K562 (cell line): ENCODE data around the gene ATAD3C. TPM values are rescaled to one million over a fixed set of nuclear protein-coding genes. Genes with fewer than 3 reads are reported as not detected.

Experiments
- ATF3 ChIP-seq, 2 experiments: fragments of 450-650 bp in 1 of 2; sonication (generic) in 1 of 2; formaldehyde crosslinking in 1 of 2; IDR thresholded peaks in 1 of 2; conservative IDR thresholded peaks in 1 of 2; 2 replicates each; pipeline versions ENCODE4 v1.6.1 to v1.8.1; 2016 to 2023; ENCODE audit warnings: mild to moderate bottlenecking in 2 of 2, moderate library complexity in 2 of 2, inconsistent platforms in 1 of 2, missing genetic modification reagents in 1 of 2
- BRD9 ChIP-seq: fragments of 450-650 bp; IDR thresholded peaks from 2 replicates; pipeline ENCODE4 v1.6.1; 2018; ENCODE audit warnings: low read depth; ENCODE audit not compliant: partially characterized antibody
- ELF4 ChIP-seq: fragments of 450-650 bp; formaldehyde crosslinking; IDR thresholded peaks from 2 replicates; pipeline ENCODE4 v1.4.0; 2022; ENCODE audit warnings: missing genetic modification characterization
- ELK3 ChIP-seq: fragments of 450-650 bp; formaldehyde crosslinking; IDR thresholded peaks from 2 replicates; pipeline ENCODE4 v1.4.0; 2020; ENCODE audit warnings: mild to moderate bottlenecking
- GABPB1 ChIP-seq: sonication (generic); formaldehyde crosslinking; IDR thresholded peaks from 2 replicates; pipeline ENCODE4 v1.8.0; 2022; ENCODE audit warnings: mild to moderate bottlenecking, missing genetic modification reagents
- GATA2 ChIP-seq: sonication (generic); formaldehyde crosslinking; IDR thresholded peaks from 2 replicates; pipeline ENCODE4 v1.4.0; 2020; ENCODE audit warnings: mild to moderate bottlenecking, missing genetic modification reagents
- HNRNPLL ChIP-seq: fragments of 200-400 bp; formaldehyde crosslinking; IDR thresholded peaks from 2 replicates; pipeline ENCODE4 v1.6.1; 2017; ENCODE audit warnings: low read length, low read depth, mild to moderate bottlenecking; ENCODE audit not compliant: poor library complexity, severe bottlenecking
- KDM1A ChIP-seq, 2 experiments: fragments of 450-650 bp; IDR thresholded peaks; 2 replicates each; pipeline ENCODE4 v1.6.1; 2016; ENCODE audit warnings: mild to moderate bottlenecking in 2 of 2
- NONO ChIP-seq, 2 experiments: fragments of 200-400 bp in 1 of 2; fragments of 450-650 bp in 1 of 2; formaldehyde crosslinking in 1 of 2; IDR thresholded peaks; 2 replicates each; pipeline ENCODE4 v1.6.1; 2017; ENCODE audit warnings: low read depth in 2 of 2, mild to moderate bottlenecking in 2 of 2, moderate library complexity in 2 of 2, low read length in 1 of 2
- PHB ChIP-seq: fragments of 250-450 bp; sonication (Bioruptor Pico); IDR thresholded peaks from 2 replicates; pipeline ENCODE4 v1.5.0; 2021
- SAFB2 ChIP-seq: fragments of 200-400 bp; formaldehyde crosslinking; IDR thresholded peaks from 2 replicates; pipeline ENCODE4 v1.6.1; 2018; ENCODE audit warnings: borderline replicate concordance, low read length, low read depth, moderate library complexity; ENCODE audit not compliant: severe bottlenecking
- ZFP36 ChIP-seq: fragments of 150-350 bp; IDR thresholded peaks from 2 replicates; pipeline ENCODE4 v1.6.1; 2018; ENCODE audit warnings: low read length, low read depth; ENCODE audit not compliant: partially characterized antibody
- ZFPM2 ChIP-seq: fragments of 250-450 bp; sonication (Bioruptor Pico); IDR thresholded peaks from 2 replicates; pipeline ENCODE4 v1.5.1; 2022; ENCODE audit warnings: mild to moderate bottlenecking
- ZNF197 ChIP-seq: fragments of 200-800 bp; sonication (Bioruptor generic); IDR thresholded peaks from 2 replicates; pipeline ENCODE4 v1.6.1; 2016; ENCODE audit warnings: low read depth, missing genetic modification characterization, missing compliant biosample characterization
- ZNF444 ChIP-seq: fragments of 250-450 bp; sonication (Bioruptor Pico); IDR thresholded peaks from 2 replicates; pipeline ENCODE4 v1.4.0; 2020; ENCODE audit warnings: mild to moderate bottlenecking, moderate library complexity
- ZSCAN29 ChIP-seq: fragments of 450-650 bp; IDR thresholded peaks from 2 replicates; pipeline ENCODE4 v1.6.1; 2017
- ZZZ3 ChIP-seq: fragments of 450-650 bp; IDR thresholded peaks from 2 replicates; pipeline ENCODE4 v1.6.1; 2016; ENCODE audit warnings: antibody characterized with exemption, mild to moderate bottlenecking, moderate library complexity
- polyA plus RNA-seq, 8 experiments: library from polyadenylated mRNA; depleted of rRNA in 4 of 8; stranded (reverse) in 5 of 8; unstranded in 3 of 8; fragments of >200 nt; fragmentation: Nextera tagmentation in 2 of 8; fragmentation: Illumina TruSeq in 1 of 8; extraction: Ambion mirVana in 2 of 8; extraction: Trizol in 1 of 8; gene quantifications; 2 replicates each; pipeline versions ENCODE4 v1.2.1 to v1.2.3, GENCODE V29; 2011 to 2014; ENCODE audit warnings: inconsistent platforms in 1 of 8, missing spikeins in 1 of 8
- total RNA-seq, 7 experiments: library from RNA; depleted of rRNA in 6 of 7; stranded (reverse); fragments of >200 nt in 6 of 7; fragmentation: Illumina TruSeq in 2 of 7; extraction: Trizol in 2 of 7; gene quantifications; 2 replicates each; pipeline versions ENCODE4 v1.2.1 to v1.2.3, GENCODE V29; 2011 to 2021; ENCODE audit warnings: low replicate concordance in 1 of 7
- TF ChIP-seq, protein P1 (sequence below): fragments of 250-450 bp; sonication (Bioruptor Pico); IDR thresholded peaks from 2 replicates; pipeline ENCODE4 v1.5.0; 2021; ENCODE audit warnings: mild to moderate bottlenecking, borderline replicate concordance
- TF ChIP-seq, protein P2 (sequence below), 2 experiments: fragments of 150-350 bp in 1 of 2; IDR thresholded peaks; 2 replicates each; pipeline ENCODE4 v1.6.1; 2012 to 2016; ENCODE audit warnings: low read depth in 2 of 2, low read length in 2 of 2, mild to moderate bottlenecking in 1 of 2, moderate library complexity in 1 of 2

Gene ATAD3C
- total and polyA plus RNA-seq, 9 of the 15 experiments (the other 6 are each of a cell fraction or from before 2014, with no cell fraction given): 0.03 to 0.18 TPM; not detected in 7

GRCh38 chr1:1441002-1441888 lies 8.2 kb upstream of the ATAD3C start (continued):
- TF ChIP-seq, protein P1, sequence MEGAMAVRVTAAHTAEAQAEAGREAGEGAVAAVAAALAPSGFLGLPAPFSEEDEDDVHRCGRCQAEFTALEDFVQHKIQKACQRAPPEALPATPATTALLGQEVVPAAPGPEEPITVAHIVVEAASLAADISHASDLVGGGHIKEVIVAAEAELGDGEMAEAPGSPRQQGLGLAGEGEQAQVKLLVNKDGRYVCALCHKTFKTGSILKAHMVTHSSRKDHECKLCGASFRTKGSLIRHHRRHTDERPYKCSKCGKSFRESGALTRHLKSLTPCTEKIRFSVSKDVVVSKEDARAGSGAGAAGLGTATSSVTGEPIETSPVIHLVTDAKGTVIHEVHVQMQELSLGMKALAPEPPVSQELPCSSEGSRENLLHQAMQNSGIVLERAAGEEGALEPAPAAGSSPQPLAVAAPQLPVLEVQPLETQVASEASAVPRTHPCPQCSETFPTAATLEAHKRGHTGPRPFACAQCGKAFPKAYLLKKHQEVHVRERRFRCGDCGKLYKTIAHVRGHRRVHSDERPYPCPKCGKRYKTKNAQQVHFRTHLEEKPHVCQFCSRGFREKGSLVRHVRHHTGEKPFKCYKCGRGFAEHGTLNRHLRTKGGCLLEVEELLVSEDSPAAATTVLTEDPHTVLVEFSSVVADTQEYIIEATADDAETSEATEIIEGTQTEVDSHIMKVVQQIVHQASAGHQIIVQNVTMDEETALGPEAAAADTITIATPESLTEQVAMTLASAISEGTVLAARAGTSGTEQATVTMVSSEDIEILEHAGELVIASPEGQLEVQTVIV: no peak
- TF ChIP-seq ZNF444 (no peak), ZSCAN29 (no peak), ZFPM2 (CRISPR knock-in tag) (no peak), PHB (CRISPR knock-in tag) (no peak), NONO (IDR thresholded peaks at IDR 0.05; ENCODE audit: low read depth in 2 of 2, low read length in 1 of 2) (0 out of 4 replicates have a peak, but pooled peaks of 1 of the 2 experiments have one; percentile 51), ZNF197 (CRISPR knock-in tag) (no peak), SAFB2 (no peak), BRD9 (no peak), GABPB1 (CRISPR knock-in tag) (peak; percentile 79), KDM1A (IDR thresholded peaks at IDR 0.05) (no peak), HNRNPLL (peak; percentile 21), ELK3 (CRISPR knock-in tag) (no peak), ZFP36 (no peak), ELF4 (CRISPR knock-in tag) (no peak), GATA2 (CRISPR knock-in tag) (no peak), ATF3 (IDR thresholded peaks at IDR 0.05) (no peak), ATF3 (CRISPR knock-in tag; conservative IDR thresholded peaks at IDR 0.05) (no peak), ZZZ3 (no peak)
- TF ChIP-seq, protein P2, sequence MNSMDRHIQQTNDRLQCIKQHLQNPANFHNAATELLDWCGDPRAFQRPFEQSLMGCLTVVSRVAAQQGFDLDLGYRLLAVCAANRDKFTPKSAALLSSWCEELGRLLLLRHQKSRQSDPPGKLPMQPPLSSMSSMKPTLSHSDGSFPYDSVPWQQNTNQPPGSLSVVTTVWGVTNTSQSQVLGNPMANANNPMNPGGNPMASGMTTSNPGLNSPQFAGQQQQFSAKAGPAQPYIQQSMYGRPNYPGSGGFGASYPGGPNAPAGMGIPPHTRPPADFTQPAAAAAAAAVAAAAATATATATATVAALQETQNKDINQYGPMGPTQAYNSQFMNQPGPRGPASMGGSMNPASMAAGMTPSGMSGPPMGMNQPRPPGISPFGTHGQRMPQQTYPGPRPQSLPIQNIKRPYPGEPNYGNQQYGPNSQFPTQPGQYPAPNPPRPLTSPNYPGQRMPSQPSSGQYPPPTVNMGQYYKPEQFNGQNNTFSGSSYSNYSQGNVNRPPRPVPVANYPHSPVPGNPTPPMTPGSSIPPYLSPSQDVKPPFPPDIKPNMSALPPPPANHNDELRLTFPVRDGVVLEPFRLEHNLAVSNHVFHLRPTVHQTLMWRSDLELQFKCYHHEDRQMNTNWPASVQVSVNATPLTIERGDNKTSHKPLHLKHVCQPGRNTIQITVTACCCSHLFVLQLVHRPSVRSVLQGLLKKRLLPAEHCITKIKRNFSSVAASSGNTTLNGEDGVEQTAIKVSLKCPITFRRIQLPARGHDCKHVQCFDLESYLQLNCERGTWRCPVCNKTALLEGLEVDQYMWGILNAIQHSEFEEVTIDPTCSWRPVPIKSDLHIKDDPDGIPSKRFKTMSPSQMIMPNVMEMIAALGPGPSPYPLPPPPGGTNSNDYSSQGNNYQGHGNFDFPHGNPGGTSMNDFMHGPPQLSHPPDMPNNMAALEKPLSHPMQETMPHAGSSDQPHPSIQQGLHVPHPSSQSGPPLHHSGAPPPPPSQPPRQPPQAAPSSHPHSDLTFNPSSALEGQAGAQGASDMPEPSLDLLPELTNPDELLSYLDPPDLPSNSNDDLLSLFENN (IDR thresholded peaks at IDR 0.05; ENCODE audit: low read depth in 2 of 2, low read length in 2 of 2): no peak
